ENCODE measurements around the gene DPF1. TPM values are rescaled to one million over a fixed set of nuclear protein-coding genes. Genes with fewer than 3 reads are reported as not detected.

Gene DPF1
- total and polyA plus RNA-seq, 2 donors (not counting 1 experiment from before 2014, with no cell fraction given) = not detected

DNA sequence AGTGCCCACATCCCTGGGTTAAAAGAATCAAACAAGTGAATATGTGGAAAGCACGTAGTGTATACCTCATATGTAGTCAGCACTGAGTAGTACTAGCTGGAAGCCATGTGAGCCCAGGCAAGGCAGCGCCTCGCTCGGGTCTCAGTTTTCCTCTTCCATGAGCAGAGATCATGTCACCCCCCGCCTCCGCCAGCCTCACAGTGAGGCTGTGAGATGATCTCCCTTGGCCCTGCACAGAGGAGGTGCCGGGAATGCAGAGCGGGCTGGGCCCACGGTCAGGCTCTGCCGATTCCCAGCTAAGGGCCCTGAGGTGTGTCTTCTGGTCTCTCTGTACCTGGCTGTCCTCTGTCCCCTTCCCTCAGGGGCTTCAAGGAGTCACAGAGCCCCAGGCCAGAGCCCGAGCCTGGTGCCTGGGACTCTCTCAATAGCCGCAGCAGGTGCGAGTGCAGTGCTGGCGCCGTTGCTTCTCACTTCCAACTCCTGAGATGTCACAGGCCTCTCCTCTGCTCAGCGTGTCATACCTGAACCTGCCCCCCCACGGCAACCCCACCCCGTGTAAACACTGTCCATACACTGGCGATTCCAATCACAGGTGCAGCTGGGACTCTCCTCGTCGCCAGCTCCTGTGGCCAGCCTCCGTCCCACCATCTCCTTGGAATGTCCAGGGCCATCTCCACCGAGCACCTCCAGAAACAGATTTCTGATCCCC lies 26.9 kb downstream of the DPF1 start:
- Histone ChIP-seq H3K9ac (ENCODE audit: low read length) (no peak overlapping the region), H3K36me3 (replicated peaks in 1 of 2; ENCODE audit: control extremely low read depth in 1 of 2, control insufficient read depth in 1 of 2, extremely low read depth in 1 of 2, insufficient read depth in 2 of 2, low read length in 1 of 2) (peaks cover 0 to 78% of the 10 kb centered on the region in 2 experiments), H3K4me3 (ENCODE audit: control extremely low read depth in 1 of 5, extremely low read depth in 1 of 5, insufficient read depth in 1 of 5, low read depth in 2 of 5, low read length in 4 of 5) (no peak overlapping the region), H3K27ac (ENCODE audit: low read length in 2 of 2) (no peak overlapping the region), H3K79me2 (ENCODE audit: control insufficient read depth, insufficient read depth, low read length) (peaks cover 2% of the 10 kb centered on the region), H2AFZ (ENCODE audit: insufficient read depth, low read depth, low read length, poor library complexity, severe bottlenecking) (no peak overlapping the region), H3K4me1 (ENCODE audit: control insufficient read depth in 2 of 2, insufficient read depth in 2 of 2, low read length in 2 of 2) (no peaks in the 10 kb centered on the region), H3K27me3 (replicated peaks in 1 of 4; ENCODE audit: control extremely low read depth in 1 of 4, control insufficient read depth in 3 of 4, insufficient read depth in 4 of 4, low read length in 3 of 4) (no peaks in the 10 kb centered on the region), H3K9me3 (ENCODE audit: control extremely low read depth in 1 of 3, control insufficient read depth in 2 of 3, insufficient read depth in 1 of 3, low read length in 2 of 3) (peaks cover 0 to 5% (median 0%) of the 10 kb centered on the region in 3 donors), H3K4me2 (replicated peaks; ENCODE audit: low read depth, low read length, poor library complexity, severe bottlenecking) (no peak overlapping the region), H4K20me1 (ENCODE audit: control insufficient read depth, insufficient read depth, low read length, poor library complexity, severe bottlenecking) (peaks cover 48% of the 10 kb centered on the region)
- DNase-seq (no peak), ATAC-seq (ENCODE audit: low read depth) (no peak)
- CTCF ChIA-PET = no interaction called here
- POLR2A ChIA-PET = no interaction called here
- Mint-ChIP-seq H3K27me3 (no peaks in the 10 kb centered on the region), H3K4me3 (no peak overlapping the region), H3K27ac (peak overlapping the region; percentile 15), H3K9me3 (ENCODE audit: insufficient read depth) (no peaks in the 10 kb centered on the region), H3K4me1 (no peaks in the 10 kb centered on the region)
- TF ChIP-seq, protein P1, sequence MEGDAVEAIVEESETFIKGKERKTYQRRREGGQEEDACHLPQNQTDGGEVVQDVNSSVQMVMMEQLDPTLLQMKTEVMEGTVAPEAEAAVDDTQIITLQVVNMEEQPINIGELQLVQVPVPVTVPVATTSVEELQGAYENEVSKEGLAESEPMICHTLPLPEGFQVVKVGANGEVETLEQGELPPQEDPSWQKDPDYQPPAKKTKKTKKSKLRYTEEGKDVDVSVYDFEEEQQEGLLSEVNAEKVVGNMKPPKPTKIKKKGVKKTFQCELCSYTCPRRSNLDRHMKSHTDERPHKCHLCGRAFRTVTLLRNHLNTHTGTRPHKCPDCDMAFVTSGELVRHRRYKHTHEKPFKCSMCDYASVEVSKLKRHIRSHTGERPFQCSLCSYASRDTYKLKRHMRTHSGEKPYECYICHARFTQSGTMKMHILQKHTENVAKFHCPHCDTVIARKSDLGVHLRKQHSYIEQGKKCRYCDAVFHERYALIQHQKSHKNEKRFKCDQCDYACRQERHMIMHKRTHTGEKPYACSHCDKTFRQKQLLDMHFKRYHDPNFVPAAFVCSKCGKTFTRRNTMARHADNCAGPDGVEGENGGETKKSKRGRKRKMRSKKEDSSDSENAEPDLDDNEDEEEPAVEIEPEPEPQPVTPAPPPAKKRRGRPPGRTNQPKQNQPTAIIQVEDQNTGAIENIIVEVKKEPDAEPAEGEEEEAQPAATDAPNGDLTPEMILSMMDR (IDR thresholded peaks at IDR 0.05) = no peak
- no peak for TF ChIP-seq EZH2 (IDR thresholded peaks at IDR 0.05; ENCODE audit: borderline replicate concordance, insufficient read depth, low read depth, low read length, poor library complexity, severe bottlenecking)
- 97% methylated on average over 23 of the region's 23 CpGs for WGBS (ENCODE audit: insufficient coverage)
- intact Hi-C loops (cut with micrococcal nuclease) = no loop called here

DNA sequence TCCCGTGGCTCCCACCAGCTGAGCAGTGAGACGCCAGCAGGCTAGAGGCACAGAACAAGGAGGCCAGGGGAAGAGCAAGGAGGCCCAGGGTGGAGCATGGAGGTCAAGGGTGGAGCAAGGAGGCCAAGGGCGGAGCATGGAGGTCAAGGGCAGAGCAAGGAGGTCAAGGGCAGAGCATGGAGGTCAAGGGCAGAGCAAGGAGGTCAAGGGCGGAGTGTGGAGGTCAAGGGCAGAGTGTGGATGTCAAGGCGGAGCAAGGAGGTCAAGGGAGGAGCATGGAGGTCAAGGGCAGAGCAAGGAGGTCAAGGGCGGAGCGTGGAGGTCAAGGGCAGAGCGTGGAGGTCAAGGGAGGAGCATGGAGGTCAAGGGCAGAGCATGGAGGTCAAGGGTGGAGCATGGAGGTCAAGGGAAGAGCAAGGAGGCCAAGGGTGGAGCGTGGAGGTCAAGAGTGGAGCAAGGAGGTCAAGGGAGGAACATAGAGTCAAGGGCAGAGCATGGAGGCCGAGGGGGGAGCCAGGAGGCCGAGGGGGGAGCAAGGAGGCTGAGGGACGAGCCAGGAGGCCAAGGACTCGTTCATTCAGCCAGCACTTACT lies 27.7 kb downstream of the DPF1 start:
- TF ChIP-seq EZH2 (IDR thresholded peaks at IDR 0.05; ENCODE audit: borderline replicate concordance, insufficient read depth, low read depth, low read length, poor library complexity, severe bottlenecking) = no peak
- TF ChIP-seq, protein P1 (IDR thresholded peaks at IDR 0.05) = no peak
- ATAC-seq (ENCODE audit: low read depth) (no peak), DNase-seq (no peak)
- H3K9me3 ChIP-seq (ENCODE audit: control extremely low read depth in 1 of 3, control insufficient read depth in 2 of 3, insufficient read depth in 1 of 3, low read length in 2 of 3) = peaks cover 0 to 5% (median 0%) of the 10 kb centered on the region in 3 donors
- ChIA-PET POLR2A (no interaction called here), CTCF (no interaction called here)
- no peak overlapping the region for H3K4me3 ChIP-seq (ENCODE audit: control extremely low read depth in 1 of 5, extremely low read depth in 1 of 5, insufficient read depth in 1 of 5, low read depth in 2 of 5, low read length in 4 of 5)
- no peak overlapping the region for H3K27ac Mint-ChIP-seq
- WGBS (ENCODE audit: insufficient coverage) = 95% methylated on average over 11 of the region's 13 CpGs
- peaks cover 49% of the 10 kb centered on the region for H4K20me1 ChIP-seq (ENCODE audit: control insufficient read depth, insufficient read depth, low read length, poor library complexity, severe bottlenecking)
- H3K9me3 Mint-ChIP-seq (ENCODE audit: insufficient read depth) = no peaks in the 10 kb centered on the region
- no peak overlapping the region for H3K4me2 ChIP-seq (replicated peaks; ENCODE audit: low read depth, low read length, poor library complexity, severe bottlenecking)
- no peaks in the 10 kb centered on the region for H3K4me1 ChIP-seq (ENCODE audit: control insufficient read depth in 2 of 2, insufficient read depth in 2 of 2, low read length in 2 of 2)
- intact Hi-C loops (cut with micrococcal nuclease) = no loop called here
- H3K36me3 ChIP-seq (replicated peaks in 1 of 2; ENCODE audit: control extremely low read depth in 1 of 2, control insufficient read depth in 1 of 2, extremely low read depth in 1 of 2, insufficient read depth in 2 of 2, low read length in 1 of 2) = peaks cover 0 to 76% of the 10 kb centered on the region in 2 experiments
- no peaks in the 10 kb centered on the region for H3K27me3 ChIP-seq (replicated peaks in 1 of 4; ENCODE audit: control extremely low read depth in 1 of 4, control insufficient read depth in 3 of 4, insufficient read depth in 4 of 4, low read length in 3 of 4)
- H3K79me2 ChIP-seq (ENCODE audit: control insufficient read depth, insufficient read depth, low read length) = peaks cover 2% of the 10 kb centered on the region
- H2AFZ ChIP-seq (ENCODE audit: insufficient read depth, low read depth, low read length, poor library complexity, severe bottlenecking) = no peak overlapping the region
- no peak overlapping the region for H3K9ac ChIP-seq (ENCODE audit: low read length)
- no peaks in the 10 kb centered on the region for H3K27me3 Mint-ChIP-seq
- H3K27ac ChIP-seq (ENCODE audit: low read length in 2 of 2) = no peak overlapping the region
- H3K4me3 Mint-ChIP-seq = no peak overlapping the region
- no peaks in the 10 kb centered on the region for H3K4me1 Mint-ChIP-seq
